ENCODE data around the gene ADCY2.
A peak's percentile ranks its signal among the peaks of the same experiment; 100 is the strongest.

Gene ADCY2

DNA sequence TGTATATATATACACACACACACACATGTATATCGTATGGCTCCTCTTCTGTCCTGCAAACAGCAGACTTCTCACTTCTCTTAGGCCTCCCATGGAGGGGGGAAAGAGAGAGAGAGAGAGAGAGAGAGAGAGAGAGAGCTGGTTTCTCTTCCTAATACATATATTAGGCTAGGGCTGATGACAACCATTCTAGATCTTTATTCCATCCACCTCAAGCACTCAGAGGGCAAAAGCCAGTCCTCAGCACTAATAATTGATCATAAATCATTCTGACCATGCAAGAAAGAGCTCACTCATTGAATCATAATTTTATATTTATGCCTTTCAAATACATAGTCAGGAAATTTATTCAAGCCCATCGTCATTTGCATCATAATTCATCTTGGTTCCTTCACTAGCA, 408.0 kb downstream of the ADCY2 start:
- FAIRE-seq (no peak), DNase-seq (ENCODE audit: insufficient read length) (no peak)
- TF ChIP-seq POLR2A (IDR thresholded peaks at IDR 0.05; ENCODE audit: low read depth, low read length) (no peak), POLR2AphosphoS5 (IDR thresholded peaks at IDR 0.05; ENCODE audit: low read depth, low read length) (no peak), TAF1 (IDR thresholded peaks at IDR 0.05; ENCODE audit: borderline replicate concordance, low read depth, low read length) (no peak)

DNA sequence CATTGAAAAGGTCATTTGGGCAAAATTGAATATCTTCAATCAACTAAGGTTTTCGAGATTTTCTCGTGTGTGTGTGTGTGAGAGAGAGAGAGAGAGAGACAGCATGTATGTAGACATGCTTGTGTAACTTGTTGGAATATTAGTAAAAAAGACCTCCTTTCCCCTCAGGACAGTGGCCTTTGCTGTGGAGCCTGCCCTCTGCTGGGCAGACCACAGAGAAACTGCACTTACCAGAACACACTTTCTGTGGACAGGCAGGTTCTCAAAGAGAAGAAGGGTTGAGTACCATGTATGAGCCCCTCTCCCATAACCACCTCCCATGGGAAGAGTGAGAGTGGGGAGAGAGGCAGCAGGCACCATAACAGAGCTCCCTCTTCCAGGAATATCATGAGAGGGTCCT, 409.4 kb downstream of the ADCY2 start:
- no peak for TF ChIP-seq TAF1 (IDR thresholded peaks at IDR 0.05; ENCODE audit: borderline replicate concordance, low read depth, low read length)
- no peak for TF ChIP-seq POLR2A (IDR thresholded peaks at IDR 0.05; ENCODE audit: low read depth, low read length)
- no peak for TF ChIP-seq POLR2AphosphoS5 (IDR thresholded peaks at IDR 0.05; ENCODE audit: low read depth, low read length)
- no peak for DNase-seq (ENCODE audit: insufficient read length)
- FAIRE-seq = no peak

DNA sequence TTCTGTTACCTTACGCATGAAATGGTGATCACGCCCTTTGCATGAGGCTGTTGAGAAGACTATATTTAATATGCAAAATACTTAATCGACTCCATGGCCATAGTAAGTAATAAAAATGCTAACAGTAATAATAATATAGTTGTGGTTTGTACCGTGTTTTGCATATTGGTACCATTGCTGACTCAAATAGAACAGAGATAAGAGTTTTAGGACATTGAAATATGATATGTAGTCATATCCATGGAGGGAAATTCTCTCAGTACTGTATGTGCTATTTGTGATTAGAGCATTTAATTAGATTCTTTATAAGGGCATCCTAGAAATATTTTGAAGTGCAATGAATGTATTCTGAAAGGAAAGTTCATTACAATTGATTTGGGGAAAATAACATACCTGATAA, 413.1 kb downstream of the ADCY2 start:
- no peak for FAIRE-seq
- TF ChIP-seq TAF1 (IDR thresholded peaks at IDR 0.05; ENCODE audit: borderline replicate concordance, low read depth, low read length) = no peak
- TF ChIP-seq POLR2A (IDR thresholded peaks at IDR 0.05; ENCODE audit: low read depth, low read length) = no peak
- no peak for TF ChIP-seq POLR2AphosphoS5 (IDR thresholded peaks at IDR 0.05; ENCODE audit: low read depth, low read length)
- no peak for DNase-seq (ENCODE audit: insufficient read length)

DNA sequence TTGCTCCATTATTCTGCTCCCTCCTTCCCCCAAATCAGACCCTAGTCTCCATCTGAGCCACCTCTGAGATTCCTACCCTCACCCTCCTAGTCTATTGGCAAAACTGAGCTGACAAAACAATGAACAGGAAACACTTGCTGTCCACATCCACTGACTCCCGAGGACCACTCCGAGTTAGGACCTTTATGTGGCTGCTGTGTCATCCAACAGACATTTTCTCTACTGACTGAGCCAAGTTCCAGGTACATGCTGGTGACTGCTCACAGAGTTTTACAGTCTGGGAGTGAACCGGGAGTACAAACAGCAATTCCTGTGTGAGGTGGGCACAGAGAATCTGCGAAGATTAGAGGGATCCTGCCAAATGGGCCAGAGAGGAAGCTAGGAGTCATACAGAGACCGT, 415.8 kb downstream of the ADCY2 start:
- FAIRE-seq = no peak
- TF ChIP-seq POLR2A (IDR thresholded peaks at IDR 0.05; ENCODE audit: low read depth, low read length) (no peak), TAF1 (IDR thresholded peaks at IDR 0.05; ENCODE audit: borderline replicate concordance, low read depth, low read length) (no peak), POLR2AphosphoS5 (IDR thresholded peaks at IDR 0.05; ENCODE audit: low read depth, low read length) (no peak)
- no peak for DNase-seq (ENCODE audit: insufficient read length)

DNA sequence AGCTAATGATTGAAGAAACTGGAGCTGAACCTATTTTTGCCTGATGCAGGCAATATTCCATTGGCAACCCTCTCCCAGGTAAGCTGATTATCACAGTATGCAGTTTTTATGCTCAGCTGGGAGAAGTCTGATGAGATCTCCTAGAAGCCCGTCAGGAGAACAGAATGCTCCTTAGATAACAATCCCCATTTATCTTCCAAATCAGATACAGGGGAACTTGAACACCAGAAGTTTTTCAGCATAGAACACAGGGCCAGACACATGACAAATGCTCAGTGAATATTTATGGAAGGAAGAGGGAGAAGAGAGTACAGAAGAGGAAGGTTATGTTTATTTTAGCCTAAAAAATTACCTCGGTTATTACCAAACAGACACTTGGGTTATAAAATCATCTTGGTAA, 417.1 kb downstream of the ADCY2 start:
- FAIRE-seq (no peak), DNase-seq (ENCODE audit: insufficient read length) (no peak)
- TF ChIP-seq TAF1 (IDR thresholded peaks at IDR 0.05; ENCODE audit: borderline replicate concordance, low read depth, low read length) (no peak), POLR2A (IDR thresholded peaks at IDR 0.05; ENCODE audit: low read depth, low read length) (no peak), POLR2AphosphoS5 (IDR thresholded peaks at IDR 0.05; ENCODE audit: low read depth, low read length) (no peak)

DNA sequence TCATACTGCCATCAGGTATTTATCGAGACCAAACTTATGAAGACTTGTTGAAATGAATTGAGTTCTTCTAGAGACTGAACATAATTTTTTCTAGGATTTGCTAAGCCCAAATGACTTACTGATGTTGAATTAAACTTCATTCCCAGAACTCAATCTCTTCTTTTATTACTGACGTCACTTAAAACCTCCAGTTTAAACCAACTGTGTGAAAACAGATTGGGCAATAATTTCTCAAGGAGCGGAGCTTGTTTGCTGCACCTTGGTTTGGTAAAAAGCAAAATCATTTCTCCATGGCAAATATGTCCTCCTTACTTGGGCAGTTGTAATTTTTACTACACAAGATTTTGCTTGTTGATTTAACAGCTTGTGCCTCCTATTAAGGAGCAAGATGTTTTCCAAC, 417.6 kb downstream of the ADCY2 start:
- no peak for TF ChIP-seq POLR2AphosphoS5 (IDR thresholded peaks at IDR 0.05; ENCODE audit: low read depth, low read length)
- no peak for TF ChIP-seq TAF1 (IDR thresholded peaks at IDR 0.05; ENCODE audit: borderline replicate concordance, low read depth, low read length)
- TF ChIP-seq POLR2A (IDR thresholded peaks at IDR 0.05; ENCODE audit: low read depth, low read length) = no peak
- FAIRE-seq (no peak), DNase-seq (ENCODE audit: insufficient read length) (no peak)

DNA sequence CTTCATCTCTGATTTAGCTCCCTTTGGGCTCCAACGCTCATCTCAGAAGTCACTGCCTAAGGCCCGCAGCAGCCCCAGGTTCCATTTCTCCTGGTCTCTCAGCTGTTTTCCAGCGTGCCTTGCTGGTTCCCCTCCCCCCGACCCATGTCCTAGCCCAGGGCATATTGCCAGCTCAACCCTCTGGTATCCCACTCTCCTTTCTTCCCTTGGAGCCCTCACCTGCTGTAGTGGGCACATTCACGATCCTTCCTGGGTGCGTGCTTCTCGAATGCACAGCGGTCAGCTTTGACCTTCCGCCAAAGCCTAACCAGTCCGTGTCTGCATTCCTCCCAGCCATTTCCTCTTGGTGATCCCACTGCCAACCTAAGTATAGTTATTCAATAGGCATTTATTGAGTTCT, 418.9 kb downstream of the ADCY2 start:
- FAIRE-seq = no peak
- no peak for TF ChIP-seq POLR2AphosphoS5 (IDR thresholded peaks at IDR 0.05; ENCODE audit: low read depth, low read length)
- no peak for TF ChIP-seq TAF1 (IDR thresholded peaks at IDR 0.05; ENCODE audit: borderline replicate concordance, low read depth, low read length)
- no peak for TF ChIP-seq POLR2A (IDR thresholded peaks at IDR 0.05; ENCODE audit: low read depth, low read length)
- DNase-seq (ENCODE audit: insufficient read length) = no peak

DNA sequence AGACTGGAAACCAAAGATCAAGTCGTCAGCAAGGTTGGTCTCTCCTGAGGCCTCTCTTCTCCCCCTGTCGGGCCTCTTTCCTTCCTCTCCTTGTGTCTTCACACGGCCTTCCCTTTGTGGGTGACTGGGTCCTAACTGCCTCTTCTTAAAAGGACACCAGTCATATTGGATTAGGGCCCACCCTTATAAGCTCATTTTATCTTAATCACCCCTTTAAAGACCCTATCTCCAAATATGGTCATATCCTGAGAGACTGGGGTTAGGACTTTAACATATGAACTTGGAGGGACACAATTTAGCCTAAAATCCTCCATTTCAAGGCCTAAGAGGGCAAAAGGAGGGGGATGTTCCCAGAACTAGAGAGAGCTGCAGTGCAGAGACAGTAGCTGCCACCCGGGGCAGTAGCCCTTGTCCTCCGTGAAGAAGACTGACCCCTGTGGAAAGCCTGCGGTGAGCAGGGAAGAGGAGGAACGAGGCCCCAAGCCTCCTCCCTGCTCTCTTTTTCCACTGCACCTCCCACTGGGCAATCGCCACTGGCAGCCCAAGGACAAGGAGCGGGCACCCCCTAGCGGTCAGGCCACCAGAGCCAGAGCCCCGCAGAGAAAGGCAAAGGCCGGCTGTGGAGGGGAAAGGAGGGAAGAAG, 420.1 kb downstream of the ADCY2 start:
- DNase-seq (ENCODE audit: insufficient read length) (peak; percentile 64), FAIRE-seq (peak; percentile 33)
- TF ChIP-seq POLR2AphosphoS5 (IDR thresholded peaks at IDR 0.05; ENCODE audit: low read depth, low read length) (no peak), POLR2A (IDR thresholded peaks at IDR 0.05; ENCODE audit: low read depth, low read length) (no peak), TAF1 (IDR thresholded peaks at IDR 0.05; ENCODE audit: borderline replicate concordance, low read depth, low read length) (no peak)

DNA sequence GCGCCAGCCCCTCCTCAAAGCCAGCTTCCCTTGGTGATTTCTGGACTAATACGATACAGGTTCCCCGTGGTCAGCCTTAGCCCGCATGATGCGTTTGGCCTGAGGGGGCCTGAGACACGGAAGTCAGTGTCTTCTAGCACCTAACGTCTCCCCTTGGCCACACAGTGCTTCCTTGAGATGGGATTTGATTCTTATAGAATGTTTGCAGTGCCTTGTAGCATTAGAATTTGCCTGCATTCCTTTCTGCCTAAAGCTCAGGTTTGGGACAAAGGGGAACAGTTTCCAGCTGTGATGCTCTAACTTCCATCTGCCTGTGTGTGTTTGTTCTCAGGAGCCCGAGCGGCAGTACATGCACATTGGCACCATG, 420.6 kb downstream of the ADCY2 start:
- no peak for FAIRE-seq
- DNase-seq (ENCODE audit: insufficient read length) = no peak
- no peak for TF ChIP-seq TAF1 (IDR thresholded peaks at IDR 0.05; ENCODE audit: borderline replicate concordance, low read depth, low read length)
- TF ChIP-seq POLR2A (IDR thresholded peaks at IDR 0.05; ENCODE audit: low read depth, low read length) = no peak
- TF ChIP-seq POLR2AphosphoS5 (IDR thresholded peaks at IDR 0.05; ENCODE audit: low read depth, low read length) = no peak

DNA sequence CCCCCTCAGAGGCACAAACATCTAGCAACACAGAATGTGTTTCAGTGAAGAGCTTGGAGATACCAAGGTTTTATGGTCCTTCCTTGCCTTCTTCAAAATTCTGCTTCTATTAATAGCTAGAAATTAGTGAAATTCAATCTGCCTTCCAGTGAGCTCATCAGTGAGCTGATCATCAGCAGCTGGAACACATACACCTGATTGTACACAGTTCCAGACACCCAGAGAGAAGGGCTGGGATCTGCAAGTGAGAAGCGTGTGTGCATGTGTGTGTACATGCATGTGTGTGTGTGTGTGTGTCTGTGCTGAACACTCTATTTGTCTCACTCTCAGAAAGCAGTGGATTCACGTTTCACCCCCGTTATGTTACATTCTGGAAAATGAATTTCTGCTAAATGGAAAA, 426.5 kb downstream of the ADCY2 start:
- DNase-seq (ENCODE audit: insufficient read length) = no peak
- TF ChIP-seq POLR2AphosphoS5 (IDR thresholded peaks at IDR 0.05; ENCODE audit: low read depth, low read length) = no peak
- TF ChIP-seq POLR2A (IDR thresholded peaks at IDR 0.05; ENCODE audit: low read depth, low read length) = no peak
- TF ChIP-seq TAF1 (IDR thresholded peaks at IDR 0.05; ENCODE audit: borderline replicate concordance, low read depth, low read length) = no peak
- FAIRE-seq = no peak

DNA sequence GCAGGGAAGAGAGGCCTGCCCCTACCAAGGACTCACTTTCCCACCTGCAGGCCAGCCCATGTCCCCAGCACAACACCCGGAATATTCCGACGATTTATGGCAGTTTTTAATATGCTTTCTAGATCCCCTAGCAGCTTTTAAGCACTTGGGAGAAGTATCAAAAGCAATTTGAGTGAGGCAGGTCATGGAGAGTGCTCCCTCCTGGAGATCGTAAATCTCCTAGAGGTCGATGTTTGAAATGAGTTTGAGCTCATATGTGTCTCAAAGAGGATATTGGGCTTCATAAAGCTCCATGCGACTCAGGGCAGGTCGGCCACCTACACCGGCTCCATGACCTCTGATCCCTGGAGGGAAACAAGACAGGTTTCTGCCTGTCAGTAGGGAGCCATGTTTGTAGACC, 427.7 kb downstream of the ADCY2 start:
- TF ChIP-seq POLR2A (IDR thresholded peaks at IDR 0.05; ENCODE audit: low read depth, low read length) (no peak), TAF1 (IDR thresholded peaks at IDR 0.05; ENCODE audit: borderline replicate concordance, low read depth, low read length) (no peak)
- DNase-seq (ENCODE audit: insufficient read length) (no peak), FAIRE-seq (no peak)

DNA sequence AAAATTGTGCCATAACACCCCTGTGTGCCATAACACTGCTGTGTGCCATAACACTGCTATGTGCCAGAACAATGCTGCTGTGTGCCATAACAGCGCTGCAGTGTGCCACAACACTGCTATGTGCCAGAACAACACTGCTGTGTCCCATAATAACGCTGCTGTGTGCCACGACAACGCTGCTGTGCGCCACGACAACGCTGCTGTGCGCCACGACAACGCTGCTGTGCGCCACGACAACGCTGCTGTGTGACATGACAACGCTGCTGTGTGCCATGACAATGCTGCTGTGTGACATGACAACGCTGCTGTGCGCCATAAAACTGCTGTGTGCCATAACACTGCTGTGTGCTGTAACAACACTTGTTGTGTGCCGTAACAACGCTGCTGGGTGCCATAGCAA, 429.1 kb downstream of the ADCY2 start:
- no peak for TF ChIP-seq TAF1 (IDR thresholded peaks at IDR 0.05; ENCODE audit: borderline replicate concordance, low read depth, low read length)
- DNase-seq (ENCODE audit: insufficient read length) (no peak), FAIRE-seq (no peak)

DNA sequence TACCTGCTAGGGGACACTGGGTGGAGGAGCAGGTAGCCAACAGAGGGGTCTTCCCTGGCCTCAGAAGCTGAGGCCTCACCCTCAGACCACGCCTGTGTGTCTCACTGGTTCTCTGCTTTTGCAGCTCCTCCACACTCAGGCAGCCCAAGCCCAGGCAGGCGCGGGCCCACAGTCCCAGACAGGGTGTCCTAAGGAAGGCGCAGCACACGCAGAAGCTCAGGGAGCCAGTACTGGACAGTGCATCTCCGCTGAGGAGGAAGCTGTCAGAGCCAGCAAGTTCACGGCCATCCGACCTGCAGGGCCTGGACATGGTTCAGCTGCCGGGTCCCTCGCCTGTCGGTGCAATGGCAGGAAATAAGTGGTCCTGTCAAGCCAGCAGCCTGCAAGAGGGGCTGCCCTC, 429.7 kb downstream of the ADCY2 start:
- DNase-seq (ENCODE audit: insufficient read length) (no peak), FAIRE-seq (no peak)
- TF ChIP-seq POLR2AphosphoS5 (IDR thresholded peaks at IDR 0.05; ENCODE audit: low read depth, low read length) = no peak
- TF ChIP-seq TAF1 (IDR thresholded peaks at IDR 0.05; ENCODE audit: borderline replicate concordance, low read depth, low read length) = no peak
- no peak for TF ChIP-seq POLR2A (IDR thresholded peaks at IDR 0.05; ENCODE audit: low read depth, low read length)

Data from GM12892 (cell line).